SK-N-SH treated with all-trans-retinoic acid at 6 μM for 48 hours (cell line): ENCODE measurements around the gene NME3.

ENCODE experiments used
- ATAC-seq: fragments of 200-7000 bp; cut with Tn5 transposase; 3 replicates; pipeline ENCODE4 v1.9.1; 2020; ENCODE audit warnings: mild to moderate bottlenecking, moderate library complexity
- BACH2 ChIP-seq: fragments of 250-450 bp; sonication (Bioruptor Pico); IDR thresholded peaks from 2 replicates; pipeline ENCODE4 v1.9.0; 2021; ENCODE audit warnings: mild to moderate bottlenecking, borderline replicate concordance
- CSDC2 ChIP-seq: fragments of 250-450 bp; sonication (Bioruptor Pico); IDR thresholded peaks from 2 replicates; pipeline ENCODE4 v1.5.0; 2020; ENCODE audit warnings: mild to moderate bottlenecking, moderate library complexity
- ESRRG ChIP-seq: fragments of 250-450 bp; sonication (Bioruptor Pico); IDR thresholded peaks from 2 replicates; pipeline ENCODE4 v1.6.1; 2021; ENCODE audit warnings: mild to moderate bottlenecking
- GLIS3 ChIP-seq: fragments of 250-450 bp; sonication (Bioruptor Pico); IDR thresholded peaks from 2 replicates; pipeline ENCODE4 v1.5.0; 2020; ENCODE audit warnings: mild to moderate bottlenecking, moderate library complexity
- ISL1 ChIP-seq: fragments of 250-450 bp; sonication (Bioruptor Pico); IDR thresholded peaks from 2 replicates; pipeline ENCODE4 v2.1.2; 2022; ENCODE audit warnings: mild to moderate bottlenecking, moderate library complexity
- OSR1 ChIP-seq: fragments of 250-450 bp; sonication (Bioruptor Pico); IDR thresholded peaks from 2 replicates; pipeline ENCODE4 v1.8.0; 2022; ENCODE audit warnings: moderate library complexity, mild to moderate bottlenecking, inconsistent platforms
- PPARA ChIP-seq: fragments of 250-450 bp; sonication (Bioruptor Pico); IDR thresholded peaks from 2 replicates; pipeline ENCODE4 v1.5.0; 2020; ENCODE audit warnings: mild to moderate bottlenecking, borderline replicate concordance
- RARB ChIP-seq: fragments of 250-450 bp; sonication (Bioruptor Pico); IDR thresholded peaks from 2 replicates; pipeline ENCODE4 v1.8.0; 2021; ENCODE audit warnings: mild to moderate bottlenecking, moderate library complexity
- TCF4 ChIP-seq: fragments of 250-450 bp; sonication (Bioruptor Pico); IDR thresholded peaks from 2 replicates; pipeline ENCODE4 v1.8.0; 2021; ENCODE audit warnings: mild to moderate bottlenecking, moderate library complexity, borderline replicate concordance
- TOX ChIP-seq: fragments of 250-450 bp; sonication (Bioruptor Pico); IDR thresholded peaks from 2 replicates; pipeline ENCODE4 v1.8.0; 2021; ENCODE audit warnings: mild to moderate bottlenecking, moderate library complexity, borderline replicate concordance
- ZC3H10 ChIP-seq: fragments of 250-450 bp; sonication (Bioruptor Pico); IDR thresholded peaks from 2 replicates; pipeline ENCODE4 v1.5.1; 2021; ENCODE audit warnings: mild to moderate bottlenecking, moderate library complexity
- ZFP3 ChIP-seq: fragments of 250-450 bp; sonication (Bioruptor Pico); IDR thresholded peaks from 2 replicates; pipeline ENCODE4 v1.5.0; 2020; ENCODE audit warnings: mild to moderate bottlenecking, moderate library complexity
- ZFP30 ChIP-seq: fragments of 450-650 bp; formaldehyde crosslinking; IDR thresholded peaks from 2 replicates; pipeline ENCODE4 v1.5.0; 2022; ENCODE audit warnings: mild to moderate bottlenecking, moderate library complexity
- ZNF565 ChIP-seq: fragments of 450-650 bp; formaldehyde crosslinking; conservative IDR thresholded peaks from 2 replicates; pipeline ENCODE4 v1.5.0; 2020; ENCODE audit warnings: low read depth, mild to moderate bottlenecking, moderate library complexity
- ZNF70 ChIP-seq: fragments of 450-650 bp; formaldehyde crosslinking; IDR thresholded peaks from 2 replicates; pipeline ENCODE4 v1.5.0; 2020; ENCODE audit warnings: mild to moderate bottlenecking, moderate library complexity
- ZNF8 ChIP-seq: fragments of 450-650 bp; formaldehyde crosslinking; IDR thresholded peaks from 2 replicates; pipeline ENCODE4 v1.5.0; 2020; ENCODE audit warnings: mild to moderate bottlenecking, moderate library complexity
- TF ChIP-seq, protein P1 (sequence below): fragments of 250-450 bp; sonication (Bioruptor Pico); IDR thresholded peaks from 2 replicates; pipeline ENCODE4 v1.5.1; 2020; ENCODE audit warnings: low read depth, mild to moderate bottlenecking, moderate library complexity
- TF ChIP-seq, protein P2 (sequence below): fragments of 250-450 bp; sonication (Bioruptor Pico); IDR thresholded peaks from 2 replicates; pipeline ENCODE4 v1.8.0; 2020; ENCODE audit warnings: mild to moderate bottlenecking, moderate library complexity, borderline replicate concordance
- TF ChIP-seq, protein P3 (sequence below): fragments of 250-450 bp; sonication (Bioruptor Pico); IDR thresholded peaks from 2 replicates; pipeline ENCODE4 v1.5.1; 2021; ENCODE audit warnings: mild to moderate bottlenecking, moderate library complexity
- TF ChIP-seq, protein P4 (sequence below): fragments of 250-450 bp; sonication (Bioruptor Pico); IDR thresholded peaks from 2 replicates; pipeline ENCODE4 v1.5.0; 2020; ENCODE audit warnings: mild to moderate bottlenecking, moderate library complexity
- TF ChIP-seq, protein P5 (sequence below): fragments of 250-450 bp; sonication (Bioruptor Pico); IDR thresholded peaks from 2 replicates; pipeline ENCODE4 v1.8.0; 2021; ENCODE audit warnings: low read depth, mild to moderate bottlenecking, moderate library complexity, borderline replicate concordance

Gene NME3

DNA sequence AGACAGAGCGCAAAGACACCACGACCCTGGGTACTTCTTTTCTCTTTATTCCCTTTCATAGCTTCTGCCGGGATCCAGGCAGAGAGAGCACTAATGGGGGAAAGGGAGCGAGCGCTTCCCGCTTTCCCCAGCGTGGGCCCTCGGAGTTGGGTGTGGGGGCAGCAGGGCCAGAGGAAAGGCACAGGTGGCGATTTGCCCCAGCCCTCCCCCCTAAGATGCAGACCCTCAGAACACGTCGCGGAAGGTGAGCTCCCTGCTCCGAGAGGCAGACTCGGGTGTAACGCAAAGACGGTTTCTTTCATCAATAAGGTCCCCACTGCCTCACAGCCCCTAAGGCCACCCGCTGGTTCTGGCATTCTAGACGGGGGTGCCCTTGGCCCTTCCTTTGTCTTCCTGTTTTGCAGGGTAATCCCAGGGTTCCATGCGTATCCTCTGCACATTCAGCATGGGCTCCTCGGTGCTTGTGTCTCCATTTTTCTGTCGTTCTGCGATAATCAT, 570 bp upstream of the NME3 start (continued):
- TF ChIP-seq, protein P1, sequence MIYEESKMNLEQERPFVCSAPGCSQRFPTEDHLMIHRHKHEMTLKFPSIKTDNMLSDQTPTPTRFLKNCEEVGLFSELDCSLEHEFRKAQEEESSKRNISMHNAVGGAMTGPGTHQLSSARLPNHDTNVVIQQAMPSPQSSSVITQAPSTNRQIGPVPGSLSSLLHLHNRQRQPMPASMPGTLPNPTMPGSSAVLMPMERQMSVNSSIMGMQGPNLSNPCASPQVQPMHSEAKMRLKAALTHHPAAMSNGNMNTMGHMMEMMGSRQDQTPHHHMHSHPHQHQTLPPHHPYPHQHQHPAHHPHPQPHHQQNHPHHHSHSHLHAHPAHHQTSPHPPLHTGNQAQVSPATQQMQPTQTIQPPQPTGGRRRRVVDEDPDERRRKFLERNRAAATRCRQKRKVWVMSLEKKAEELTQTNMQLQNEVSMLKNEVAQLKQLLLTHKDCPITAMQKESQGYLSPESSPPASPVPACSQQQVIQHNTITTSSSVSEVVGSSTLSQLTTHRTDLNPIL (CRISPR knock-in tag): no peak
- no peak for TF ChIP-seq CSDC2 (CRISPR knock-in tag)
- TF ChIP-seq ZNF8 (CRISPR knock-in tag): no peak
- TF ChIP-seq ZFP30 (CRISPR knock-in tag): no peak
- no peak for TF ChIP-seq TOX (CRISPR knock-in tag)
- TF ChIP-seq ISL1 (CRISPR knock-in tag): no peak
- TF ChIP-seq ZNF565 (CRISPR knock-in tag): no peak

DNA sequence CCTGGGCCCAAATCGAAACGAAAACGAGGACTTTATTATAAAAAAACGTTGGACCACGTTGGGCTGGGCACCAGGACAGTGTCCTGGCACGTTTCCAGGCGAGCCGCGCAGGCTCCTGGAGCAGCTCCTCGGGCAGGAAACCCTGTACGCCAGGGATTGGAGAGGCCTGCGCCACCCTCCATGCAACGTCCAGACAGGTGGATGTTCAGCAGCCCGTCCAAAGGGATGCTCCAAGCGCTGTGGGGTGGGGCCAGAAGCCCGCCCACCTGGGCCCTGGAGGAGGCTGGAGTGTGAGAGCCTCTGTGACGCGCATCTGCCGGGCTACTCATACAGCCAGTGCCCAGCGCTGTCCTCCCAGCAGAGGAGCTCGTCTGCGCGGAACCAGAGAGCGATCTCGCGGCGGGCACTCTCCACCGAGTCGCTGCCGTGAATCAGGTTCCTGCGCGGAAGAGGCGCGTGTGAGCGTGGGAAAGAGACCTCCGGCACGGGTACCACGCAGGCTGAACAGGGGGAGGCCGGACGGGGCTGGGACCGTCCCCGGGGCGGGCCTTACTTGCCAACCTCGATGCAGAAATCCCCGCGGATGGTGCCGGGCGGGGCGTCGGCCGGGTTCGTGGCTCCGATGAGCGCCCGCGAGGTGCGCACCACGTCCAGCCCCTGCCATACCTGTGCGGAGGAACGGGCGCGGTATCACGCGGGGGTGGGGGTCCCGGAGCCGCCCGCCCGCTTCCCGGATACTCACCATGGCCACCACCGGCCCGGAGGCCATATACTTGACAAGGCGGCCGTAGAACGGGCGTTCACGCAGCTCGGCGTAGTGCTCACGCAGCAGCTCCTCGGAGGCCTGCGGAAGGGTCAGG, 785 bp downstream of the NME3 start:
- ATAC-seq: peak; percentile 2
- no peak for TF ChIP-seq ISL1 (CRISPR knock-in tag)
- no peak for TF ChIP-seq PPARA (CRISPR knock-in tag)
- TF ChIP-seq ZNF8 (CRISPR knock-in tag): no peak
- TF ChIP-seq, protein P2, sequence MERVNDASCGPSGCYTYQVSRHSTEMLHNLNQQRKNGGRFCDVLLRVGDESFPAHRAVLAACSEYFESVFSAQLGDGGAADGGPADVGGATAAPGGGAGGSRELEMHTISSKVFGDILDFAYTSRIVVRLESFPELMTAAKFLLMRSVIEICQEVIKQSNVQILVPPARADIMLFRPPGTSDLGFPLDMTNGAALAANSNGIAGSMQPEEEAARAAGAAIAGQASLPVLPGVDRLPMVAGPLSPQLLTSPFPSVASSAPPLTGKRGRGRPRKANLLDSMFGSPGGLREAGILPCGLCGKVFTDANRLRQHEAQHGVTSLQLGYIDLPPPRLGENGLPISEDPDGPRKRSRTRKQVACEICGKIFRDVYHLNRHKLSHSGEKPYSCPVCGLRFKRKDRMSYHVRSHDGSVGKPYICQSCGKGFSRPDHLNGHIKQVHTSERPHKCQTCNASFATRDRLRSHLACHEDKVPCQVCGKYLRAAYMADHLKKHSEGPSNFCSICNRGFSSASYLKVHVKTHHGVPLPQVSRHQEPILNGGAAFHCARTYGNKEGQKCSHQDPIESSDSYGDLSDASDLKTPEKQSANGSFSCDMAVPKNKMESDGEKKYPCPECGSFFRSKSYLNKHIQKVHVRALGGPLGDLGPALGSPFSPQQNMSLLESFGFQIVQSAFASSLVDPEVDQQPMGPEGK: no peak; the same call in 1 of the 2 replicates
- TF ChIP-seq TOX (CRISPR knock-in tag): no peak

DNA sequence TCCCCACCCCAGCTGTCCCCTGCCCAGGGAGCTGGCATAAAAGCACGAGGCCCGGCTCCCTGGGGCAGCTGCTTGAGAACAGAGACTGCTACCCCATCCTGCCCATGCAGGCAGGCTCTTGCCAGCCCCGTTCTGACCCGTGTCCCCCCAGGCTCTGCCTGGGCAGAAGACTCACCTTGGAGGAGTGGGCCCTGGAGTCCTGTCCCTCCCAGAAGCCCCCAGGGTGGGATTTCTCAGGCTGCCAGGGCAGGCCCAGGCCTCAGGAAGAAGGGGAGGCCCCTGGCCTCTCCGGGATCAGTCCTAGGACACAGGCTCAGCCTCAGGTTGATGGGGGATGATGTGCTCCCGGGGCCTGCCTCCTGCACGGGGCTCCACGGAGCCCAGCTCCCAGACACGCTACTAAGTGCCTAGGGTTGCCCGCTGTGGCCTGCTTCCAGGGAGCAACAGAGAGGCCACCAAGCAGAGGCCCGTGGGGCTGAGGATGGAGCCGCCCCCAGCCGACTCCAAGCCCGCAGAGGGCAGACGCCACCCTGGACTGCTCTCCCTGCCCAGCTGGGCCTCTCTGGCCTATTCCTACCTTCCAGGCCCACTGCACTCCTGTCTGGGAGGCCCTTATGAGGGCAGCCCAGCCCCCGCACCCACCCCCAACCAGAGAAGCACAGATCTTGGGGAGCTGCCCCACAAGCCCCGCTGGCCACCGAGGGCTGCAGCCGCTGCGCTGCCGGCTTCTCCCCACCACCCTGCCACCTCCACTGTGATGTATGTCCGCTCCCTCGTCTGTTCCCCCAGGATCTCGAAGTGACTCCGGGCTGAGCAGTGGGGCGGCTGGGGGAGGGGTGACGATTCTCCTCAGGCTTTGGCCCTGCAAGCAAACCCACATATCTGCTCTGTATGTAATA, 1.7 kb downstream of the NME3 start:
- ATAC-seq: no peak
- no peak for TF ChIP-seq ZFP30 (CRISPR knock-in tag)
- no peak; the same call in 1 of the 2 replicates for TF ChIP-seq GLIS3
- no peak for TF ChIP-seq TCF4 (CRISPR knock-in tag)
- no peak for TF ChIP-seq RARB (CRISPR knock-in tag)
- no peak for TF ChIP-seq OSR1 (CRISPR knock-in tag)
- no peak for TF ChIP-seq ZNF70 (CRISPR knock-in tag)
- TF ChIP-seq ZFP3 (CRISPR knock-in tag): no peak

DNA sequence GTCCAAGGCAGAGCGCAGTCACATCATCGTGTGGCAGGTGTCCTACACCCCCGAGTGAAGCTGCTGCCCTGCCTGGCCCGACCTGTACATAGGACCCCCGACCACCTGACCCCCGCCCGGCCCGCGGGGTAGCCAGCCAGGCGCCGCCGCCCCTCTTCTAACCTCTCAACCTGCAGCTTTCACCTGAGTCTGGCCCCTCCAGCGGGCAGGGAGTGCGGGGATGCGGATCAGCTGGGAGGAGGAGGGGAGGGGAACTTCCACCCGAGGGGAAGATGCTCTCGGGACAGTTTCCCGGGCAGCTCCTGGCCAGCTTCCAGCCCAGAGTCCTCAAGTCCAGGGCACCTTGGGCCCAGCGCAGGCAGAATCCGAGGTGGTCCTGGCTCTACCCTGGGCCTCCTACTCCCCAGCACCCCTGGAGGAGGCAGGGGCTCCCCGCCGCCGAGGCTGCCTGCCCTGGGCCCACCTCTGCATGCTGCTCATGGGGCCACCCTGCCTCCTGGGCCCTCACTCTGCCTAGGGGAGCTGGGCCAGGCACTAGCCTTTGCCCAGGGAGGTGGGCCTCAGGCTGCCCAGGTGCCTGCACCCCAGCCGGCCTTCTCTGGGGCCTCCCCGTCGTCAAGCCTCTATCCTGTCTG, 2.5 kb downstream of the NME3 start:
- no peak for ATAC-seq
- TF ChIP-seq ZNF565 (CRISPR knock-in tag) (no peak), ZFP3 (CRISPR knock-in tag) (no peak), ZNF8 (CRISPR knock-in tag) (no peak), GLIS3 (no peak), CSDC2 (CRISPR knock-in tag) (no peak), BACH2 (no peak), ZFP30 (CRISPR knock-in tag) (no peak), RARB (CRISPR knock-in tag) (no peak), ISL1 (CRISPR knock-in tag) (no peak), ESRRG (CRISPR knock-in tag) (no peak), PPARA (CRISPR knock-in tag) (no peak), ZNF70 (CRISPR knock-in tag) (no peak), ZC3H10 (CRISPR knock-in tag) (no peak)
- TF ChIP-seq, protein P3, sequence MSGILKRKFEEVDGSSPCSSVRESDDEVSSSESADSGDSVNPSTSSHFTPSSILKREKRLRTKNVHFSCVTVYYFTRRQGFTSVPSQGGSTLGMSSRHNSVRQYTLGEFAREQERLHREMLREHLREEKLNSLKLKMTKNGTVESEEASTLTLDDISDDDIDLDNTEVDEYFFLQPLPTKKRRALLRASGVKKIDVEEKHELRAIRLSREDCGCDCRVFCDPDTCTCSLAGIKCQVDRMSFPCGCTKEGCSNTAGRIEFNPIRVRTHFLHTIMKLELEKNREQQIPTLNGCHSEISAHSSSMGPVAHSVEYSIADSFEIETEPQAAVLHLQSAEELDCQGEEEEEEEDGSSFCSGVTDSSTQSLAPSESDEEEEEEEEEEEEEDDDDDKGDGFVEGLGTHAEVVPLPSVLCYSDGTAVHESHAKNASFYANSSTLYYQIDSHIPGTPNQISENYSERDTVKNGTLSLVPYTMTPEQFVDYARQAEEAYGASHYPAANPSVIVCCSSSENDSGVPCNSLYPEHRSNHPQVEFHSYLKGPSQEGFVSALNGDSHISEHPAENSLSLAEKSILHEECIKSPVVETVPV (CRISPR knock-in tag): no peak
- TF ChIP-seq, protein P2: no peak
- TF ChIP-seq, protein P4, sequence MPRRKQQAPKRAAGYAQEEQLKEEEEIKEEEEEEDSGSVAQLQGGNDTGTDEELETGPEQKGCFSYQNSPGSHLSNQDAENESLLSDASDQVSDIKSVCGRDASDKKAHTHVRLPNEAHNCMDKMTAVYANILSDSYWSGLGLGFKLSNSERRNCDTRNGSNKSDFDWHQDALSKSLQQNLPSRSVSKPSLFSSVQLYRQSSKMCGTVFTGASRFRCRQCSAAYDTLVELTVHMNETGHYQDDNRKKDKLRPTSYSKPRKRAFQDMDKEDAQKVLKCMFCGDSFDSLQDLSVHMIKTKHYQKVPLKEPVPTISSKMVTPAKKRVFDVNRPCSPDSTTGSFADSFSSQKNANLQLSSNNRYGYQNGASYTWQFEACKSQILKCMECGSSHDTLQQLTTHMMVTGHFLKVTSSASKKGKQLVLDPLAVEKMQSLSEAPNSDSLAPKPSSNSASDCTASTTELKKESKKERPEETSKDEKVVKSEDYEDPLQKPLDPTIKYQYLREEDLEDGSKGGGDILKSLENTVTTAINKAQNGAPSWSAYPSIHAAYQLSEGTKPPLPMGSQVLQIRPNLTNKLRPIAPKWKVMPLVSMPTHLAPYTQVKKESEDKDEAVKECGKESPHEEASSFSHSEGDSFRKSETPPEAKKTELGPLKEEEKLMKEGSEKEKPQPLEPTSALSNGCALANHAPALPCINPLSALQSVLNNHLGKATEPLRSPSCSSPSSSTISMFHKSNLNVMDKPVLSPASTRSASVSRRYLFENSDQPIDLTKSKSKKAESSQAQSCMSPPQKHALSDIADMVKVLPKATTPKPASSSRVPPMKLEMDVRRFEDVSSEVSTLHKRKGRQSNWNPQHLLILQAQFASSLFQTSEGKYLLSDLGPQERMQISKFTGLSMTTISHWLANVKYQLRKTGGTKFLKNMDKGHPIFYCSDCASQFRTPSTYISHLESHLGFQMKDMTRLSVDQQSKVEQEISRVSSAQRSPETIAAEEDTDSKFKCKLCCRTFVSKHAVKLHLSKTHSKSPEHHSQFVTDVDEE (CRISPR knock-in tag): no peak
- TF ChIP-seq, protein P5, sequence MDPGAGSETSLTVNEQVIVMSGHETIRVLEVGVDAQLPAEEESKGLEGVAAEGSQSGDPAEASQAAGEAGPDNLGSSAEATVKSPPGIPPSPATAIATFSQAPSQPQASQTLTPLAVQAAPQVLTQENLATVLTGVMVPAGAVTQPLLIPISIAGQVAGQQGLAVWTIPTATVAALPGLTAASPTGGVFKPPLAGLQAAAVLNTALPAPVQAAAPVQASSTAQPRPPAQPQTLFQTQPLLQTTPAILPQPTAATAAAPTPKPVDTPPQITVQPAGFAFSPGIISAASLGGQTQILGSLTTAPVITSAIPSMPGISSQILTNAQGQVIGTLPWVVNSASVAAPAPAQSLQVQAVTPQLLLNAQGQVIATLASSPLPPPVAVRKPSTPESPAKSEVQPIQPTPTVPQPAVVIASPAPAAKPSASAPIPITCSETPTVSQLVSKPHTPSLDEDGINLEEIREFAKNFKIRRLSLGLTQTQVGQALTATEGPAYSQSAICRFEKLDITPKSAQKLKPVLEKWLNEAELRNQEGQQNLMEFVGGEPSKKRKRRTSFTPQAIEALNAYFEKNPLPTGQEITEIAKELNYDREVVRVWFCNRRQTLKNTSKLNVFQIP (CRISPR knock-in tag): no peak
